SK-N-SH (cell line): Measurements from ENCODE around the gene THADA. TPM values are rescaled to one million over a fixed set of nuclear protein-coding genes. Genes with fewer than 3 reads are reported as not detected.

ENCODE experiments used
- CTCF ChIA-PET: fragments of 300-600, 350-600 bp; formaldehyde crosslinking; extraction: SDS; loops from one replicate; lab custom pipeline; 2021; lab: Yijun Ruan, JAX
- POLR2A ChIA-PET: fragments of 350-600 bp; sonication (Branson Sonifier 250); formaldehyde crosslinking; extraction: SDS; loops from one replicate; lab custom pipeline; 2020; ENCODE audit warnings: antibody characterized with exemption, inconsistent platforms; lab: Yijun Ruan, JAX
- DNase-seq: peaks from one replicate; pipeline ENCODE4 v3.0.0; 2012
- H2AFZ ChIP-seq: fragments of 200-600 bp; sonication (generic); 2 replicates; pipeline ENCODE4 v1.8.1; 2016; ENCODE audit warnings: antibody characterized with exemption, mild to moderate bottlenecking, low read depth
- H3F3A ChIP-seq: fragments of 200-600 bp; sonication (generic); replicated peaks from 2 replicates; pipeline ENCODE3; 2016; ENCODE audit warnings: antibody characterized with exemption, mild to moderate bottlenecking; ENCODE audit not compliant: insufficient read depth
- H3K27ac ChIP-seq, 2 experiments: fragments of 200-500 bp in 1 of 2; fragments of 200-600 bp in 1 of 2; sonication (Bioruptor generic) in 1 of 2; sonication (generic), shearing (Covaris generic) in 1 of 2; 2 replicates each; pipeline versions ENCODE4 v1.5.1 to v1.6.1; 2014 to 2016; ENCODE audit warnings: low read depth in 2 of 2, inconsistent platforms in 1 of 2, low read length in 1 of 2, mild to moderate bottlenecking in 1 of 2, mixed read lengths in 1 of 2
- H3K27me3 ChIP-seq: fragments of 200-600 bp; sonication (generic), shearing (Covaris generic); 2 replicates; pipeline ENCODE4 v1.6.1; 2016; ENCODE audit warnings: mixed run types; ENCODE audit not compliant: insufficient read depth
- H3K36me3 ChIP-seq, 2 experiments: fragments of 200-500 bp in 1 of 2; fragments of 200-600 bp in 1 of 2; sonication (Bioruptor generic) in 1 of 2; sonication (generic) in 1 of 2; replicated peaks in 1 of 2; 2 replicates each; pipeline versions ENCODE3 to v1.5.1; 2014 to 2016; ENCODE audit warnings: low read length in 1 of 2, mild to moderate bottlenecking in 1 of 2; ENCODE audit not compliant: insufficient read depth in 2 of 2, control insufficient read depth in 1 of 2
- H3K4me1 ChIP-seq, 2 experiments: fragments of 200-500 bp in 1 of 2; fragments of 200-600 bp in 1 of 2; sonication (Bioruptor generic) in 1 of 2; sonication (generic), shearing (Covaris generic) in 1 of 2; 2 replicates each; pipeline versions ENCODE4 v1.5.1 to v1.6.1; 2014 to 2016; ENCODE audit warnings: low read depth in 1 of 2, low read length in 1 of 2, mixed run types in 1 of 2; ENCODE audit not compliant: insufficient read depth in 2 of 2, control insufficient read depth in 1 of 2
- H3K4me2 ChIP-seq: fragments of 200-600 bp; sonication (generic), shearing (Covaris generic); 2 replicates; pipeline ENCODE4 v1.6.1; 2017; ENCODE audit warnings: mixed run types
- H3K4me3 ChIP-seq, 2 experiments: fragments of 200-500 bp in 1 of 2; fragments of 200-600 bp in 1 of 2; sonication (Bioruptor generic) in 1 of 2; sonication (generic), shearing (Covaris generic) in 1 of 2; 2 replicates each; pipeline versions ENCODE4 v1.5.1 to v1.8.1; 2014 to 2016; ENCODE audit warnings: low read depth in 2 of 2, inconsistent platforms in 1 of 2, low read length in 1 of 2, mild to moderate bottlenecking in 1 of 2, mixed read lengths in 1 of 2, moderate library complexity in 1 of 2
- H3K79me2 ChIP-seq: fragments of 200-600 bp; sonication (generic); 2 replicates; pipeline ENCODE4 v1.8.1; 2017; ENCODE audit warnings: mild to moderate bottlenecking; ENCODE audit not compliant: insufficient read depth
- H3K9ac ChIP-seq: fragments of 200-600 bp; sonication (generic); 2 replicates; pipeline ENCODE4 v1.6.1; 2017; ENCODE audit warnings: mixed run types
- H3K9me2 ChIP-seq: fragments of 200-600 bp; sonication (generic); 2 replicates; pipeline ENCODE4 v1.6.1; 2017; ENCODE audit warnings: mixed run types
- H3K9me3 ChIP-seq: fragments of 200-600 bp; sonication (generic); 2 replicates; pipeline ENCODE4 v1.6.1; 2017; ENCODE audit warnings: mixed run types, mild to moderate bottlenecking, moderate library complexity
- H4K20me1 ChIP-seq: fragments of 200-600 bp; sonication (generic); 2 replicates; pipeline ENCODE4 v1.6.1; 2017; ENCODE audit warnings: mild to moderate bottlenecking, mixed run types; ENCODE audit not compliant: insufficient read depth
- CHD2 ChIP-seq: fragments of 150-350 bp; IDR thresholded peaks from 2 replicates; pipeline ENCODE4 v1.6.1; 2018; ENCODE audit warnings: low read length; ENCODE audit not compliant: partially characterized antibody
- ELF1 ChIP-seq: IDR thresholded peaks from 2 replicates; pipeline ENCODE4 v1.4.0; 2012
- EZH2phosphoT487 ChIP-seq: fragments of 200-600 bp; sonication (generic); IDR thresholded peaks from 2 replicates; pipeline ENCODE4 v1.6.1; 2017; ENCODE audit warnings: low read depth, mixed run types, mild to moderate bottlenecking, antibody characterized with exemption, moderate library complexity, borderline replicate concordance
- FOSL2 ChIP-seq: IDR thresholded peaks from 2 replicates; pipeline ENCODE4 v1.4.0; 2012; ENCODE audit warnings: low read depth, mild to moderate bottlenecking, moderate library complexity, borderline replicate concordance
- FOXM1 ChIP-seq: IDR thresholded peaks from 2 replicates; pipeline ENCODE4 v1.4.0; 2012; ENCODE audit warnings: low read depth, mild to moderate bottlenecking
- GATA2 ChIP-seq: sonication (generic); formaldehyde crosslinking; IDR thresholded peaks from 2 replicates; pipeline ENCODE4 v1.5.0; 2020; ENCODE audit warnings: mild to moderate bottlenecking, missing genetic modification reagents
- POLR2AphosphoS5 ChIP-seq: IDR thresholded peaks from 2 replicates; pipeline ENCODE4 v1.6.1; 2012; ENCODE audit warnings: low read depth, low read length
- RCOR1 ChIP-seq: fragments of 150-350 bp; IDR thresholded peaks from 2 replicates; pipeline ENCODE4 v1.6.1; 2017; ENCODE audit warnings: antibody characterized with exemption, low read length
- RXRA ChIP-seq: IDR thresholded peaks from 2 replicates; pipeline ENCODE4 v1.4.0; 2012; ENCODE audit warnings: low read depth, mild to moderate bottlenecking, borderline replicate concordance
- TCF12 ChIP-seq: IDR thresholded peaks from 2 replicates; pipeline ENCODE4 v1.4.0; 2012
- YY1 ChIP-seq: IDR thresholded peaks from 2 replicates; pipeline ENCODE4 v1.4.0; 2012; ENCODE audit warnings: low read depth, mild to moderate bottlenecking
- WGBS: methylation state at CpG from one replicate; pipeline ENCODE4 v1.1.6; 2017; ENCODE audit warnings: low lambda C conversion rate; 5-methylcytosine and 5-hydroxymethylcytosine counted together
- polyA plus RNA-seq, 3 experiments: library from polyadenylated mRNA; depleted of rRNA; stranded (reverse); fragments of >200 nt; gene quantifications; 2 replicates each; pipeline ENCODE4 v1.2.3, GENCODE V29; 2012
- small RNA-seq, 7 experiments: library from RNA; depleted of rRNA; stranded (forward); fragments of <200 nt; gene quantifications; one replicate each; pipeline ENCODE3, GENCODE V24; 2012
- TF ChIP-seq, protein P1 (sequence below): fragments of 200-600 bp; sonication (generic); IDR thresholded peaks from 2 replicates; pipeline ENCODE4 v1.6.1; 2017; ENCODE audit warnings: antibody characterized with exemption, mild to moderate bottlenecking, moderate library complexity
- TF ChIP-seq, protein P2 (sequence below): IDR thresholded peaks from 2 replicates; pipeline ENCODE4 v1.4.0; 2012; ENCODE audit warnings: low read depth, borderline replicate concordance
- TF ChIP-seq, protein P3 (sequence below): IDR thresholded peaks from 2 replicates; pipeline ENCODE4; 2012

The THADA gene
- polyA plus RNA-seq, 1 of the 3 experiments (the other 2 are of a cell fraction): 25.6 TPM

DNA sequence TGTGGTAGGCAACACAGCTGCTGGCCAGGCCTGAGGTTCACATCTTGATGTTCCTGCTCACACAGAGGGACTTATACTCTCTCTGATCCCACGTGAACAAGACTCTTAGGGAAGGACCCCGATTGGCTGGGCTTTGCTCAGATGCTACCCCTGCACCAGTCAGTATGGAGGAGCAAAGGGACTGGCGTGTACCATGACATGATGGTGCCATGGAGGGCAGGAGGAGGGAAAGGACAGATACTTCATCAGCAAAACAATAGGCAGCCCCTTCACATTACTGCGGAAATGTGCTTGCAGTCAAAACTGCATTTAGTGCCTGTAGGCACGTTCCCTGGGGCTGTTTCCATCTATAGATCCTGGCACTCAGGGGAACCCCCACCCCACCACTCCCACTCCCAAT lies 412.1 kb downstream of the THADA start (continued):
- TF ChIP-seq GATA2 (CRISPR knock-in tag) (no peak), POLR2AphosphoS5 (no peak), RCOR1 (no peak), FOXM1 (no peak), ELF1 (no peak), YY1 (no peak), FOSL2 (no peak)
- TF ChIP-seq, protein P1, sequence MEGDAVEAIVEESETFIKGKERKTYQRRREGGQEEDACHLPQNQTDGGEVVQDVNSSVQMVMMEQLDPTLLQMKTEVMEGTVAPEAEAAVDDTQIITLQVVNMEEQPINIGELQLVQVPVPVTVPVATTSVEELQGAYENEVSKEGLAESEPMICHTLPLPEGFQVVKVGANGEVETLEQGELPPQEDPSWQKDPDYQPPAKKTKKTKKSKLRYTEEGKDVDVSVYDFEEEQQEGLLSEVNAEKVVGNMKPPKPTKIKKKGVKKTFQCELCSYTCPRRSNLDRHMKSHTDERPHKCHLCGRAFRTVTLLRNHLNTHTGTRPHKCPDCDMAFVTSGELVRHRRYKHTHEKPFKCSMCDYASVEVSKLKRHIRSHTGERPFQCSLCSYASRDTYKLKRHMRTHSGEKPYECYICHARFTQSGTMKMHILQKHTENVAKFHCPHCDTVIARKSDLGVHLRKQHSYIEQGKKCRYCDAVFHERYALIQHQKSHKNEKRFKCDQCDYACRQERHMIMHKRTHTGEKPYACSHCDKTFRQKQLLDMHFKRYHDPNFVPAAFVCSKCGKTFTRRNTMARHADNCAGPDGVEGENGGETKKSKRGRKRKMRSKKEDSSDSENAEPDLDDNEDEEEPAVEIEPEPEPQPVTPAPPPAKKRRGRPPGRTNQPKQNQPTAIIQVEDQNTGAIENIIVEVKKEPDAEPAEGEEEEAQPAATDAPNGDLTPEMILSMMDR: no peak
- TF ChIP-seq, protein P2, sequence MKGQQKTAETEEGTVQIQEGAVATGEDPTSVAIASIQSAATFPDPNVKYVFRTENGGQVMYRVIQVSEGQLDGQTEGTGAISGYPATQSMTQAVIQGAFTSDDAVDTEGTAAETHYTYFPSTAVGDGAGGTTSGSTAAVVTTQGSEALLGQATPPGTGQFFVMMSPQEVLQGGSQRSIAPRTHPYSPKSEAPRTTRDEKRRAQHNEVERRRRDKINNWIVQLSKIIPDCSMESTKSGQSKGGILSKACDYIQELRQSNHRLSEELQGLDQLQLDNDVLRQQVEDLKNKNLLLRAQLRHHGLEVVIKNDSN: no peak
- TF ChIP-seq, all 33 proteins: peak for 0

DNA sequence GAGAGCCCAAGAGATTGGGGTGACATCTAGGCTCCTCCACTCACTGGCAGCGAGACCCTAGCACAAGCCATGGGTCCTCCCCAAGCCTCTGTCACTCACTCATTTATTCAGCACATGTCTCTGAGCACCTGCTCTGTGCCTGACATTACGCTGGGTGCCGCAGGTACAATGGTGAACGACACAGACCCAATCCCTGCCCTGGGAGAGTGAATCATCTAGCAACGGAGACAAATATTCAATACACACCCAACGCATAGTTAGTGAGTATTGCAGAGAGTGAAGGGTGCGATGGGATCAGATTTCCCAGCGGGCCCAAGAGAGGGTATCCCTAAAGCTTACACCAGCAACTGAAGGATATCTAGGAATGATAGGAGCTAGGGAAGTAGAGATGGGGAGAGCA lies 414.9 kb downstream of the THADA start:
- no peaks in the 10 kb centered on the region for H3K27me3 ChIP-seq
- H3K27ac ChIP-seq: no peak overlapping the region
- H3F3A ChIP-seq: peaks cover 5% of the 10 kb centered on the region
- TF ChIP-seq RXRA (no peak), EZH2phosphoT487 (no peak), TCF12 (no peak), YY1 (no peak), CHD2 (no peak)
- TF ChIP-seq, protein P3, sequence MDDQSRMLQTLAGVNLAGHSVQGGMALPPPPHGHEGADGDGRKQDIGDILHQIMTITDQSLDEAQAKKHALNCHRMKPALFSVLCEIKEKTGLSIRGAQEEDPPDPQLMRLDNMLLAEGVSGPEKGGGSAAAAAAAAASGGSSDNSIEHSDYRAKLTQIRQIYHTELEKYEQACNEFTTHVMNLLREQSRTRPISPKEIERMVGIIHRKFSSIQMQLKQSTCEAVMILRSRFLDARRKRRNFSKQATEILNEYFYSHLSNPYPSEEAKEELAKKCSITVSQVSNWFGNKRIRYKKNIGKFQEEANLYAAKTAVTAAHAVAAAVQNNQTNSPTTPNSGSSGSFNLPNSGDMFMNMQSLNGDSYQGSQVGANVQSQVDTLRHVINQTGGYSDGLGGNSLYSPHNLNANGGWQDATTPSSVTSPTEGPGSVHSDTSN: no peak
- H3K9me2 ChIP-seq: no peaks in the 10 kb centered on the region
- WGBS: 92% methylated on average over 8 of the region's 8 CpGs
- no peaks in the 10 kb centered on the region for H3K9me3 ChIP-seq
- ChIA-PET CTCF (interaction anchor here (0.8 to 1.2 kb wide), 3 partner anchors 13 to 361 kb away, joined by 3 to 8 read pairs (median 4); no protein-coding TSS in a partner anchor), POLR2A (no interaction called here)
- peaks cover 8 to 10% of the 10 kb centered on the region in 2 experiments; a peak in 3 of 4 replicates for H3K4me1 ChIP-seq
- no peak overlapping the region for H3K4me2 ChIP-seq
- no peak overlapping the region for H2AFZ ChIP-seq
- H3K36me3 ChIP-seq: no peaks in the 10 kb centered on the region
- DNase-seq: no peak
- H4K20me1 ChIP-seq: no peaks in the 10 kb centered on the region
- H3K4me3 ChIP-seq: no peak overlapping the region
- H3K79me2 ChIP-seq: no peaks in the 10 kb centered on the region
- no peak overlapping the region for H3K9ac ChIP-seq

Small RNAs within 50 kb of the gene (small RNA-seq; reads per million reads assigned to genes)
- gene RF00019: 0 reads per million in 7 experiments
- gene RN7SL531P: 0 reads per million in 7 experiments
- 0 to 1.0 (median 0.10) reads per million in 7 experiments for gene RNU6-958P

Other genes starting within 250 kb of the THADA start
- 1.9 and 3.1 TPM in 2 replicates for gene PLEKHH2, start 41.2 kb upstream of the THADA start, polyA plus RNA-seq (2012; rRNA removed)
- 2.6 and 3.1 TPM in 2 replicates for gene C1GALT1C1L, start 80.4 kb upstream of the THADA start, polyA plus RNA-seq (2012; rRNA removed)
- 20.4 and 26.6 TPM in 2 replicates for gene DYNC2LI1, start 178.0 kb upstream of the THADA start, polyA plus RNA-seq (2012; rRNA removed)
- gene ABCG5, start 242.8 kb upstream of the THADA start, polyA plus RNA-seq (2012; rRNA removed): not detected in 2 replicates
- not detected in 2 replicates for gene ABCG8, start 242.9 kb upstream of the THADA start, polyA plus RNA-seq (2012; rRNA removed)